ENCODE measurements around the gene GCDH. TPM values are rescaled to one million over a fixed set of nuclear protein-coding genes. Genes with fewer than 3 reads are reported as not detected.

Gene GCDH
- total RNA-seq, 1 experiment from 2014 or later, result 29.7 TPM

DNA sequence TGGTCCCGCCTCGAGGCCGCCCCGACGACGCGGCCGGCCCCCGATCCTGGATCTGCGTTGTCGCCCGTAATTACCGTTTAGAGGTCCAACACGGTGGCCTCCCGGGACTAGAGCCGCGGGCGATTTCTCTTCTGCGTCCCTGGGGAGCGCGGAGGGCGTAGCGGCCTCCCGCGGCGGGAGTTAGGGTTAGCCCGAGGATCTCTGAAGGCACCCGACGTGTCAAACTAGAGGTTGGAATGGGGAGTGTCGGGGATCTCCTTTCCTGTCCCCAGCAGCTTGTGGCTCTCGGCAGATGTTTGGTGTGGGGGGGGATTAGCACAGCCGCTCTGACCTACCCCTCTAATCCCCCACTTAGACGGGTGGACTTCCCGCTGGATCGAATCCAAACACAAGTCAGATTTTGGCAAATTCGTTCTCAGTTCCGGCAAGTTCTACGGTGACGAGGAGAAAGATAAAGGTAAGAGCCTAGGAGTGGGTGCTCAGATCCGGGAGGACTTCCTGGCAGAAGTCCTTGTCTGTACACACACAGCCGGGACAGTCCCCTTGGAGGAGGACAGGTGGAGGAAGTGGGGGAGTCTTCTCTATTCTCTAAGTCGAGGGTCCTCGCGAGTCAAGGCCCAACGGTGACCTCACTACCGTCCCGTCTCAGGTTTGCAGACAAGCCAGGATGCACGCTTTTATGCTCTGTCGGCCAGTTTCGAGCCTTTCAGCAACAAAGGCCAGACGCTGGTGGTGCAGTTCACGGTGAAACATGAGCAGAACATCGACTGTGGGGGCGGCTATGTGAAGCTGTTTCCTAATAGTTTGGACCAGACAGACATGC, 48.0 kb downstream of the GCDH start:
- DNase-seq (ENCODE audit: low read depth), result no peak

DNA sequence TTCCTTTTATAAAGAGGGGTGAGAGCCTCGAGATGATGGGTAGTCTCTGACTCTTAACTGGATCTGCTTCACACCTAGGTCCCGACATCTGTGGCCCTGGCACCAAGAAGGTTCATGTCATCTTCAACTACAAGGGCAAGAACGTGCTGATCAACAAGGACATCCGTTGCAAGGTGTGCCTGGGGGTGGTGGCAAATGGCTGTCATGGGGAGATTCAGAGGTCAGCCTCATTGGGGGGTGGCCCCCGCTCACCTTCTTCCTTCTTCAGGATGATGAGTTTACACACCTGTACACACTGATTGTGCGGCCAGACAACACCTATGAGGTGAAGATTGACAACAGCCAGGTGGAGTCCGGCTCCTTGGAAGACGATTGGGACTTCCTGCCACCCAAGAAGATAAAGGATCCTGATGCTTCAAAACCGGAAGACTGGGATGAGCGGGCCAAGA, 49.0 kb downstream of the GCDH start:
- no peak for DNase-seq (ENCODE audit: low read depth)

DNA sequence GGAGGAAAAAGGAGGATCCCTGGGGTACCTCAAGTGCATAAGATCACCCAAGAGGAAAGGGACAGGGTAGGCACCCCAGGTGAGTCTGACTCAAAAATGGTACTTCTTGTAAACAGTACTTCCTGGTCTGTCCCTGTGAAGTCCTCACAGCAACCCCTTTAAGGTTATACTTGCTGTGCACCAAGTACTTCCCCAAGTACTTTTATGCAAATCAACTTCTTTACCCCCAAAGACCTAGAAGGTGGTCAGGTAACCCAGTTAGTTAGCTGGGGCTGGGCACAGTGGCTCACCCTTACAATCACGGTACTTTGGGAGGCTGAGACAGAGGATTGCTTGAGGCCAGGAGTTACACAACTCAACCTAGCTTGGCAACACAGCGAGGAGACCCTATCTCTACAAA, 49.9 kb downstream of the GCDH start:
- no peak for DNase-seq (ENCODE audit: low read depth)

DNA sequence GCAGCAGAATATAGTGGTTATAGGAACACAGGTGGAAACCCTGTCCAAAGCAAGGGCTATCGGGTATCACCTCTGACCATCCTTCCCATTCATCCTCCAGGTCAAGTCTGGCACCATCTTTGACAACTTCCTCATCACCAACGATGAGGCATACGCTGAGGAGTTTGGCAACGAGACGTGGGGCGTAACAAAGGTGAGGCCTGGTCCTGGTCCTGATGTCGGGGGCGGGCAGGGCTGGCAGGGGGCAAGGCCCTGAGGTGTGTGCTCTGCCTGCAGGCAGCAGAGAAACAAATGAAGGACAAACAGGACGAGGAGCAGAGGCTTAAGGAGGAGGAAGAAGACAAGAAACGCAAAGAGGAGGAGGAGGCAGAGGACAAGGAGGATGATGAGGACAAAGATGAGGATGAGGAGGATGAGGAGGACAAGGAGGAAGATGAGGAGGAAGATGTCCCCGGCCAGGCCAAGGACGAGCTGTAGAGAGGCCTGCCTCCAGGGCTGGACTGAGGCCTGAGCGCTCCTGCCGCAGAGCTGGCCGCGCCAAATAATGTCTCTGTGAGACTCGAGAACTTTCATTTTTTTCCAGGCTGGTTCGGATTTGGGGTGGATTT, 52.6 kb downstream of the GCDH start:
- no peak for DNase-seq (ENCODE audit: low read depth)

DNA sequence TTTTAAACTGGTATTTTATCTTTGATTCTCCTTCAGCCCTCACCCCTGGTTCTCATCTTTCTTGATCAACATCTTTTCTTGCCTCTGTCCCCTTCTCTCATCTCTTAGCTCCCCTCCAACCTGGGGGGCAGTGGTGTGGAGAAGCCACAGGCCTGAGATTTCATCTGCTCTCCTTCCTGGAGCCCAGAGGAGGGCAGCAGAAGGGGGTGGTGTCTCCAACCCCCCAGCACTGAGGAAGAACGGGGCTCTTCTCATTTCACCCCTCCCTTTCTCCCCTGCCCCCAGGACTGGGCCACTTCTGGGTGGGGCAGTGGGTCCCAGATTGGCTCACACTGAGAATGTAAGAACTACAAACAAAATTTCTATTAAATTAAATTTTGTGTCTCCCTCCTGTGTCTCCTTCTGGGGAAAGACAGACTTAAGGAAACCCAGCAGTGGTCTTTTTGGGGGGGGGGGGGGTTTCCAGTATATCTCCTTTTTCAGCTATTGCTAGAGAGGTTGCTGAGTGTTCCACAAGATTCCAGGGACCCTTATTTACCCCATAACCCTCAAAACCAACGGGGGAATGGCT, 53.2 kb downstream of the GCDH start:
- no peak for DNase-seq (ENCODE audit: low read depth)

DNA sequence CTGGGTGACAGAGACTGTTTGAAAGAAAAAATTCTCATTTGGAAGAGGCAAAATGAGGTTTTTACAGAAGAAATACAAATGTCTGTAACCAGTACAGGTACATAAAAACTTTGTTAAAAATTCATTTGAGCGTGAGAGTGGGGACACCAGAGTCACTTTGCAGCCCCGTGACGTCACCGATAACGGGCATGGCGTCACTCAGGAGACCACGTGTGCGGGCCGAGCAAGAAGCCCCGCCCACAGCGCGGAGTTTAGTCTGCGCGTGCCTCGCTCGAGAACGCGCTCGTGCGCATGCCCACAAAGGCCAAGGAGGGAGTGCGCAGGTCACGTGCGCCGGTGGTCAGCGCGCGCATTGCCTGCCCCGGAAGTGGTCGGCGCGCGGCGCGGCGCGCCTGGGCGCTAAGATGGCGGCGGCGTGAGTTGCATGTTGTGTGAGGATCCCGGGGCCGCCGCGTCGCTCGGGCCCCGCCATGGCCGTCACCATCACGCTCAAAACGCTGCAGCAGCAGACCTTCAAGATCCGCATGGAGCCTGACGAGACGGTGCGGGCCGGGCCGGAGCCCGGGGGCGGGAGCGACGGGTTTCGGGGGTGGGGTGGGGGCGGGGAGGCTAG, 54.6 kb downstream of the GCDH start, which contains the start of gene RAD23A:
TSS of gene RAD23A (plus strand) at position 384 of the 613 bp plus-strand sequence. CDS start at position 471, 87 bp downstream.
- peak; percentile 95 for DNase-seq (ENCODE audit: low read depth)

DNA sequence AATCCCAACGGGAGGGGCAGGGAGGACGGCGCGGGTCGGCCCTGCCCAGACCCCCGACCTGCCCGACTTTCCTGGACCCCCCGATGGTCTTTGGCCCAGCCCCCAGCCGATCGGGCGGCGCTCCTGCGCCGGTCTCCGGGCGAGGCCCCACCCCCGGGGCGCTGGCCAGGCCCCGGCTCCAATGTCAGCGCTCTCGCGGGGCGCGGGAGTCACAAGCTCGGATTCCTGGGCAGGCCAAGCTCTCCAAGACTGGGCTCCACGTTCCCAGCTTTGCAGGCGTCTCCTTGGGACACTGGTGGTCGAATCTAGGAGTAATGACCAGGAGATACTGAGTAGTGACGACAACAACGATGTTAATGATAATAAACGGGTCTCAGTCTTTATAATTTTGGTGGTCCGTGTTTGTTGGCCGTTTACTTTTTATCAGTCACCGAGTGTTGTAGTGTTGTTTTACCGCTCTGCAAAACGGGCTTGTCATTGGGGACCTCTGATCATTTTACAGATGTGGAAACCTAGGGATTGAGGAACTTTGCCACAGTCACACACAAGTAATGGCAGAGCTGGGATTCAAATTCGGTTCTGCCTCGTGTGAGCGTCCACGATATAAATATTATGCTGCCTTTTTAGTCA, 55.2 kb downstream of the GCDH start:
- DNase-seq (ENCODE audit: low read depth), result peak; percentile 80

DNA sequence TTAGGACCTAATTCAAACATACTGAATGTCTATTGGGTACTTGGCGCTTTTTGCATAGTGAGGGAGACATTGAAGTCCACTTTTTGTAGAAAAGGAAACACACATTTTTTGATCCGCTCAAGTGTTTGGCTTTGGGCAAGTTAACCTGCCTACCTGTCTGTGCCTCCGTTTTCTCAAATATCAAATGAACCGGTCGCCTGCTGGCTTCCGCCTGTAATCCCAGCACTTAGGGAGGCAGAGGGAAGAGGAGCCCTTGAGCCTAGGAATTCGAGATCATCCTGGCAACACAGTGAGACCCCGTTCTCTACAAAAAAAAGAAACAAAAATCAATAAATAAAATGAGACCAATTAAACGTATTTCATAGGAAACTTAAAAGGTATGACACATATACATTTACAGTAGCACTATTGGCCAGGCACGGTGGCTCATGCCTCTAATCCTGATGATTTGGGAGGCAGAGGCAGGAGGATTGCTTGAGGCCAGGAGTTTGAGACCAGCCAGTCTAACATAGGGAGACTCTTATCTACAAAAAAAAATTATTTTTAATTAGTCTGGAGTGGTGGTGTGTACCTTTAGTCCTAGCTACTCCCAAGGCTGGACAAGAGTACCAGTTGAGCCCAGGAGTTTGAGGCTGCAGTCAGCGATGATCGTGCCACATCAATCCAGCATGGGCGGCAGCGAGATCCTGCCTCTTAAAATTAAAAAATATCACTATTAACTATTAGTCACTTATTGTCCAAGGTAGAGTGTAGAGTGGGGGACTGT, 56.0 kb downstream of the GCDH start:
- no peak for DNase-seq (ENCODE audit: low read depth)

DNA sequence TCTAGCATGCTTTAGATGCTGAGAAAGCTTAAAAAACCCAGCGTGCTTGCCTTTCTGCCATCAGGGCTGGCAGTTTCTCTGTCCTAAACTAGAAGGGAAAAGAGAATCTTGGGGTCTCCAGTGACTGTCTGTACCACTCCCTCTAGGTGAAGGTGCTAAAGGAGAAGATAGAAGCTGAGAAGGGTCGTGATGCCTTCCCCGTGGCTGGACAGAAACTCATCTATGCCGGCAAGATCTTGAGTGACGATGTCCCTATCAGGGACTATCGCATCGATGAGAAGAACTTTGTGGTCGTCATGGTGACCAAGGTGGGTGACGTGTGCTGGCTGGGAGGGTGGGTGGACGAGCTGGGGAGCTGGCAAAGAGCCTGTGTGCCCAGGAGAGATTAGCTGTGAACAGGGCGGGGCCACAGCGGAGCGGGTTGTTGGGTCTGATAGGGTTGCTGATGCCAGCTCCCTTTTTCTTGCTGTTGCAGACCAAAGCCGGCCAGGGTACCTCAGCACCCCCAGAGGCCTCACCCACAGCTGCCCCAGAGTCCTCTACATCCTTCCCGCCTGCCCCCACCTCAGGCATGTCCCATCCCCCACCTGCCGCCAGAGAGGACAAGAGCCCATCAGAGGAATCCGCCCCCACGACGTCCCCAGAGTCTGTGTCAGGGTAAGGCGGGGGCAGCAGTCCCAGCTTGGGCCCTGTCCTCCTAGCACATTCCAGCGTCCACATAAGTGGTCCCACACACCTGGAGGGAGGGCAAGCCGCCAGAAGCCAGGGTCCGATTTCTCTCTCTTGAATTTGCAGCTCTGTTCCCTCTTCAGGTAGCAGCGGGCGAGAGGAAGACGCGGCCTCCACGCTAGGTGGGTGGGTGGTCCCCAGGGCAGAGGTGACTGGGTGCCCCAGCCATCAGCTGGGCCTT, 57.0 kb downstream of the GCDH start:
- DNase-seq (ENCODE audit: low read depth), result no peak

DNA sequence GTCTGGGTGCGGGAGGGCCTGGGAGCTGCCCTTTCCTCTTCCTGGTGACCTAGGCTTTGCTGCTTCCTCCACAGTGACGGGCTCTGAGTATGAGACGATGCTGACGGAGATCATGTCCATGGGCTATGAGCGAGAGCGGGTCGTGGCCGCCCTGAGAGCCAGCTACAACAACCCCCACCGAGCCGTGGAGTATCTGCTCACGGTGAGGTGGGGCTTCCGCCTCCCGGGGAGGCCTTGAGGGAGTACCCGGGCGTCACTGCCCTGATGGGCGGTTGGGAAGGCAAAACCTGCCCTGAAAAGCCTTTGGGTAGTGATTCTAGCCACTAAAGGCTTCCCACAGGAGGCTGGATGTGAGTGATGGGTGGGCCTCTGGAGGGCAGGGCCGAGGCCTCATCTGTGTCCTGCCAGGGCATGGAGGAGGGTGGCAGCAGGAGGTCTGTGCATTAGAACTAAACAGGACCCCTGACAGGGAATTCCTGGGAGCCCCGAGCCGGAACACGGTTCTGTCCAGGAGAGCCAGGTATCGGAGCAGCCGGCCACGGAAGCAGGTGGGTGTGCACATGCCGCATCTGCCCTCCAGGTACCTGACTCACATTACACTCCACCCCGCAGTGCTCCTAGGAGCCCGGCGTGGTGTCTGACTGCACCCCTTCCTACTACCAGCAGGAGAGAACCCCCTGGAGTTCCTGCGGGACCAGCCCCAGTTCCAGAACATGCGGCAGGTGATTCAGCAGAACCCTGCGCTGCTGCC, 57.8 kb downstream of the GCDH start:
- no peak for DNase-seq (ENCODE audit: low read depth)

Small RNA genes within 50 kb of the gene (small RNA-seq; reads per million reads assigned to genes)
- gene MIR5695 (not detected), gene MIR6515 (0.07 reads per million), gene MIR6794 (not detected)

Other genes starting within 250 kb of the GCDH start
- gene MAN2B1, start 224.4 kb upstream of the GCDH start, total RNA-seq (2014; rRNA removed; shearing (Covaris generic)), result 31.2 and 38.5 TPM in 2 replicates
- gene WDR83, start 224.4 kb upstream of the GCDH start, total RNA-seq (2014; rRNA removed; shearing (Covaris generic)), result 12.5 and 18.2 TPM in 2 replicates
- gene DHPS, start 209.3 kb upstream of the GCDH start, total RNA-seq (2014; rRNA removed; shearing (Covaris generic)), result 90.0 and 103 TPM in 2 replicates
- not detected in 2 replicates for gene GNG14, start 203.2 kb upstream of the GCDH start, total RNA-seq (2014; rRNA removed; shearing (Covaris generic))
- 14.0 and 22.2 TPM in 2 replicates for gene FBXW9, start 194.5 kb upstream of the GCDH start, total RNA-seq (2014; rRNA removed; shearing (Covaris generic))
- 11.8 and 19.1 TPM in 2 replicates for gene TNPO2, start 167.2 kb upstream of the GCDH start, total RNA-seq (2014; rRNA removed; shearing (Covaris generic))
- 290 and 342 TPM in 2 replicates for gene TRIR, start 156.5 kb upstream of the GCDH start, total RNA-seq (2014; rRNA removed; shearing (Covaris generic))
- gene GET3, start 153.7 kb upstream of the GCDH start, total RNA-seq (2014; rRNA removed; shearing (Covaris generic)), result 138 and 140 TPM in 2 replicates
- gene BEST2, start 139.4 kb upstream of the GCDH start, total RNA-seq (2014; rRNA removed; shearing (Covaris generic)), result not detected in 2 replicates
- gene HOOK2, start 115.6 kb upstream of the GCDH start, total RNA-seq (2014; rRNA removed; shearing (Covaris generic)), result 4.7 and 6.9 TPM in 2 replicates
- 33.9 and 38.1 TPM in 2 replicates for gene JUNB, start 99.7 kb upstream of the GCDH start, total RNA-seq (2014; rRNA removed; shearing (Covaris generic))
- 88.6 and 94.3 TPM in 2 replicates for gene PRDX2, start 89.4 kb upstream of the GCDH start, total RNA-seq (2014; rRNA removed; shearing (Covaris generic))
- gene THSD8, start 89.1 kb upstream of the GCDH start, total RNA-seq (2014; rRNA removed; shearing (Covaris generic)), result not detected in 2 replicates
- gene RNASEH2A, start 84.6 kb upstream of the GCDH start, total RNA-seq (2014; rRNA removed; shearing (Covaris generic)), result 52.9 and 68.6 TPM in 2 replicates
- gene RTBDN, start 56.6 kb upstream of the GCDH start, total RNA-seq (2014; rRNA removed; shearing (Covaris generic)), result not detected in 2 replicates
- 1.9 and 3.2 TPM in 2 replicates for gene MAST1, start 52.6 kb upstream of the GCDH start, total RNA-seq (2014; rRNA removed; shearing (Covaris generic))
- gene DNASE2, start 9.7 kb upstream of the GCDH start, total RNA-seq (2014; rRNA removed; shearing (Covaris generic)), result 0.70 and 0.74 TPM in 2 replicates
- not detected in 2 replicates for gene KLF1, start 4.0 kb upstream of the GCDH start, total RNA-seq (2014; rRNA removed; shearing (Covaris generic))
- gene SYCE2, start 28.1 kb downstream of the GCDH start, total RNA-seq (2014; rRNA removed; shearing (Covaris generic)), result 0.24 TPM in 1 of 2 replicates, not detected in the other
- gene FARSA, start 42.6 kb downstream of the GCDH start, total RNA-seq (2014; rRNA removed; shearing (Covaris generic)), result 192 and 239 TPM in 2 replicates
- gene CALR, start 47.4 kb downstream of the GCDH start, total RNA-seq (2014; rRNA removed; shearing (Covaris generic)), result 1,453 and 1,684 TPM in 2 replicates
- 178 and 212 TPM in 2 replicates for gene RAD23A, start 54.7 kb downstream of the GCDH start, total RNA-seq (2014; rRNA removed; shearing (Covaris generic))
- gene GADD45GIP1, start 66.1 kb downstream of the GCDH start, total RNA-seq (2014; rRNA removed; shearing (Covaris generic)), result 75.2 and 77.3 TPM in 2 replicates
- gene DAND5, start 78.4 kb downstream of the GCDH start, total RNA-seq (2014; rRNA removed; shearing (Covaris generic)), result 0.17 and 0.31 TPM in 2 replicates
- gene NFIX, start 104.3 kb downstream of the GCDH start, total RNA-seq (2014; rRNA removed; shearing (Covaris generic)), result 12.4 and 21.7 TPM in 2 replicates
- not detected in 2 replicates for gene LYL1, start 211.7 kb downstream of the GCDH start, total RNA-seq (2014; rRNA removed; shearing (Covaris generic))
- gene TRMT1, start 225.6 kb downstream of the GCDH start, total RNA-seq (2014; rRNA removed; shearing (Covaris generic)), result 56.0 and 56.6 TPM in 2 replicates
- 126 and 181 TPM in 2 replicates for gene NACC1, start 227.1 kb downstream of the GCDH start, total RNA-seq (2014; rRNA removed; shearing (Covaris generic))

Data from HT1080 (cell line).